ENCODE results near the gene CLCN3. TPM values are rescaled to one million over a fixed set of nuclear protein-coding genes. Genes with fewer than 3 reads are reported as not detected.

CLCN3 gene
- total RNA-seq, 3 donors from 2014 or later (not counting 1 experiment from before 2014, with no cell fraction given) = 20.7 to 26.0 (median 21.0) TPM

DNA sequence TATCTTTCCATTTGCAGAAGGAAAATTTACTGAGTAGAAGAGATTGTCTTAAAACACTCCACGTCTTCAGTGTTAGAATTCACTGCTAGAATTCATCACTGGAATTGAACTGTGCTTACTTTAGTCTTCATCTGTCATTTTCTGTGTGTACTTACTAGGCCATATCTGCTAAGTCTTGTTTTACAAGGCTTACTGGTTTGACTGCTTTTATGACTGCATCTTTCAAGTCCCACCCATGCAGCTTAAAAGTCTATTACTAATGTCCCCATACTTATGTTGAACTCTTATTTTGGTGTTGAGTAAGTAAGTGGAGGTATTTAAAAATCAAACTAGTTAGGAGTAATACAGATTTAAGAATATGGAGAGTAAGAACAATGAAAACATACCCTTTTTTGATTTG is 14.6 kb downstream of the CLCN3 start:
- DNase-seq = no peak
- H3K36me3 Mint-ChIP-seq = peaks cover 10% of the 10 kb centered on the region

DNA sequence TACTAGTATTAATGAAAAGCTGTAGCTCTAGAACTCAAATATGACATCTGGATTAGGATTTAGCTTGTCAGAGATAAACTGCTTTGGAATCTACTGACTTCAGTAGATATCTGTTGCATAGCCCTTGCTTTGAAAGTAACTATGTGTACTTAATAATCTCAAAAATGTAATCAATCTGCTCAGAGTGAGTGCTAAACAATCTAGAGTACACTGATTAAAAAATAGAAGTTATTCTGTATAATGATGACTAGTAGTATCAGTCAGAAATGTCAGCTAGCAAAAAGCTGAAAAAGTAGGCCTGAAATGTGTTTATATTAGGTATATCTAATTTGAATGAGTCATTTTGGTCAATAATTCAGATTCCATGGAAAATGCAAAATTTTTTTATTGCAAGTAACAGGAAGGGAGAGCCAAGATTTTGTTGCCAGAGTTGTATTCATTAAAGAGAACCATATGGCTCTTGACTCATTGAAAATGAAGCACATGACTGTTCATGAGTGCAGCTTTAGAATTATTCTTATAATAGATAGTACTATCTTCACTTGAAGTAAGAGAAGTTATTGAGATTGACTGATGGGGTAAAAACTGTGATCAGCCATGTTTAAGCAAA is 20.0 kb downstream of the CLCN3 start:
- no peak overlapping the region for H3K4me3 ChIP-seq (ENCODE audit: low read length)
- H3K9me3 ChIP-seq (ENCODE audit: control insufficient read depth, insufficient read depth, low read length) = no peaks in the 10 kb centered on the region
- H3K4me1 Mint-ChIP-seq = peaks cover 0 to 9% of the 10 kb centered on the region in 2 donors
- intact Hi-C loops (cut with micrococcal nuclease) = no loop called here
- no peak for ATAC-seq
- DNase-seq = no peak
- H3K4me3 Mint-ChIP-seq = no peak overlapping the region
- H3K4me1 ChIP-seq (ENCODE audit: control insufficient read depth, insufficient read depth, low read length) = no peaks in the 10 kb centered on the region
- H3K36me3 ChIP-seq (ENCODE audit: control insufficient read depth, insufficient read depth, low read length) = peaks cover 48% of the 10 kb centered on the region
- no peak overlapping the region for H3K27ac ChIP-seq (ENCODE audit: low read length)
- no peaks in the 10 kb centered on the region for H3K27me3 ChIP-seq (ENCODE audit: control insufficient read depth, insufficient read depth, low read length)
- H3K27ac Mint-ChIP-seq = peak overlapping the region in 1 of 2 donors; percentile 31
- no peaks in the 10 kb centered on the region for H3K9me3 Mint-ChIP-seq
- no peaks in the 10 kb centered on the region for H3K27me3 Mint-ChIP-seq (ENCODE audit: low read depth in 2 of 2)
- TF ChIP-seq, protein P1, sequence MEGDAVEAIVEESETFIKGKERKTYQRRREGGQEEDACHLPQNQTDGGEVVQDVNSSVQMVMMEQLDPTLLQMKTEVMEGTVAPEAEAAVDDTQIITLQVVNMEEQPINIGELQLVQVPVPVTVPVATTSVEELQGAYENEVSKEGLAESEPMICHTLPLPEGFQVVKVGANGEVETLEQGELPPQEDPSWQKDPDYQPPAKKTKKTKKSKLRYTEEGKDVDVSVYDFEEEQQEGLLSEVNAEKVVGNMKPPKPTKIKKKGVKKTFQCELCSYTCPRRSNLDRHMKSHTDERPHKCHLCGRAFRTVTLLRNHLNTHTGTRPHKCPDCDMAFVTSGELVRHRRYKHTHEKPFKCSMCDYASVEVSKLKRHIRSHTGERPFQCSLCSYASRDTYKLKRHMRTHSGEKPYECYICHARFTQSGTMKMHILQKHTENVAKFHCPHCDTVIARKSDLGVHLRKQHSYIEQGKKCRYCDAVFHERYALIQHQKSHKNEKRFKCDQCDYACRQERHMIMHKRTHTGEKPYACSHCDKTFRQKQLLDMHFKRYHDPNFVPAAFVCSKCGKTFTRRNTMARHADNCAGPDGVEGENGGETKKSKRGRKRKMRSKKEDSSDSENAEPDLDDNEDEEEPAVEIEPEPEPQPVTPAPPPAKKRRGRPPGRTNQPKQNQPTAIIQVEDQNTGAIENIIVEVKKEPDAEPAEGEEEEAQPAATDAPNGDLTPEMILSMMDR (IDR thresholded peaks at IDR 0.05) = no peak
- peaks cover 15% of the 10 kb centered on the region for H3K36me3 Mint-ChIP-seq

More for the DNA sequence above, 14.6 kb downstream of the CLCN3 start:
- TF ChIP-seq, protein P1 (IDR thresholded peaks at IDR 0.05) = no peak
- Histone ChIP-seq H3K27ac (ENCODE audit: low read length) (no peak overlapping the region), H3K9me3 (ENCODE audit: control insufficient read depth, insufficient read depth, low read length) (no peaks in the 10 kb centered on the region), H3K4me3 (ENCODE audit: low read length) (no peak overlapping the region), H3K27me3 (ENCODE audit: control insufficient read depth, insufficient read depth, low read length) (no peaks in the 10 kb centered on the region), H3K36me3 (ENCODE audit: control insufficient read depth, insufficient read depth, low read length) (peaks cover 30% of the 10 kb centered on the region), H3K4me1 (ENCODE audit: control insufficient read depth, insufficient read depth, low read length) (peaks cover 3% of the 10 kb centered on the region)
- Mint-ChIP-seq H3K27me3 (ENCODE audit: low read depth in 2 of 2) (no peaks in the 10 kb centered on the region), H3K27ac (peak overlapping the region in 1 of 2 donors; percentile 62), H3K4me3 (no peak overlapping the region), H3K9me3 (no peaks in the 10 kb centered on the region), H3K4me1 (peaks cover 15 to 18% of the 10 kb centered on the region in 2 donors)
- intact Hi-C loops (cut with micrococcal nuclease) = no loop called here
- ATAC-seq = no peak
- WGBS (ENCODE audit: insufficient coverage) = 100% methylated on average over 1 of the region's 1 CpG

DNA sequence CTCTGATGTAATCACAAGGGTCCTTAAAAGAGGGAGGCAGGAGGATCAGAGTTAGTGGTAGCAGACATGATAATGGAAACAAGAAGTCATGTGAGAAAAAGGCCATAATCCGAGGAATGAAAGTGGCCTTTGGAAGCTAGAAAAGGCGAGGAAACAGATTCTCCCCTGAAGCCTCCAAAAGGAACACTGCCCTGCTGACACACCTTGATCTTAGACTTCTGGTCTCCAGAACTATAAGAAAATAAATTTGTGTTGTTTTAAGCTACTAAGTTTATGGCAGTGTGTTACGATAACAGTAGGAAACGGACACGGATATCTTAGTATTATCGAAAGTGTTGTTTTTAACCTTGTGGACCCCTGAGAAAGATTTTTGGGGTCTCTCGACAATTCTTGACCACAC is 24.4 kb downstream of the CLCN3 start:
- H3K9me3 Mint-ChIP-seq = no peaks in the 10 kb centered on the region
- Histone ChIP-seq H3K4me3 (ENCODE audit: low read length) (no peak overlapping the region), H3K27me3 (ENCODE audit: control insufficient read depth, insufficient read depth, low read length) (no peaks in the 10 kb centered on the region), H3K4me1 (ENCODE audit: control insufficient read depth, insufficient read depth, low read length) (no peaks in the 10 kb centered on the region), H3K36me3 (ENCODE audit: control insufficient read depth, insufficient read depth, low read length) (peaks cover 22% of the 10 kb centered on the region), H3K9me3 (ENCODE audit: control insufficient read depth, insufficient read depth, low read length) (no peaks in the 10 kb centered on the region), H3K27ac (ENCODE audit: low read length) (no peak overlapping the region)
- ATAC-seq (no peak), DNase-seq (no peak)
- intact Hi-C loops (cut with micrococcal nuclease) = no loop called here
- H3K27ac Mint-ChIP-seq = no peak overlapping the region
- 97% methylated on average over 7 of the region's 7 CpGs for WGBS (ENCODE audit: insufficient coverage)
- peaks cover 0 to 5% of the 10 kb centered on the region in 2 donors for H3K4me1 Mint-ChIP-seq
- peaks cover 5% of the 10 kb centered on the region for H3K36me3 Mint-ChIP-seq
- no peaks in the 10 kb centered on the region for H3K27me3 Mint-ChIP-seq (ENCODE audit: low read depth in 2 of 2)
- TF ChIP-seq, protein P1 (IDR thresholded peaks at IDR 0.05) = no peak
- no peak overlapping the region for H3K4me3 Mint-ChIP-seq

DNA sequence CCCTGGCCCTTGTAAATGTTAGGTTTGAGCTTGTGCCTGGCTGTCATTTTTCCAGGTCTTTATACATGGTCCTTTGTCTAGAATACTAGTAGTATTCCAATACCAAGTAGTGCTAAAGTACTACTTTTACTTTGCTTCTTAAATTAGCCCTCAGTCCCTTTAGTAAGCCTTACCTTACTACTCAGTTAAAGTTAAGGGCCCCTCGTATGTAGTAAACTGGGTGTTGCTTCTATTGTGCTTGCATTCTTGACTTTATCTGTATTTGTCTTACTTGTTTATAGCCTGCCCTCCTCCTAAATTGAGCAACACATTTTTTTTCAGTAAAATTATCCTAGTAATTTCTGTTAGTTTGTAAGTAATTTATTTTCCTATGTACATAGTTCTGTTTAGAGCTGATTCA is 25.2 kb downstream of the CLCN3 start:
- ATAC-seq (no peak), DNase-seq (no peak)
- H3K9me3 Mint-ChIP-seq = no peaks in the 10 kb centered on the region
- no peaks in the 10 kb centered on the region for H3K27me3 ChIP-seq (ENCODE audit: control insufficient read depth, insufficient read depth, low read length)
- H3K27ac Mint-ChIP-seq = no peak overlapping the region
- peaks cover 5% of the 10 kb centered on the region for H3K36me3 Mint-ChIP-seq
- WGBS (ENCODE audit: insufficient coverage) = no CpG with 5 or more reads among the region's 1 CpG
- H3K27me3 Mint-ChIP-seq (ENCODE audit: low read depth in 2 of 2) = no peaks in the 10 kb centered on the region
- TF ChIP-seq, protein P1 (IDR thresholded peaks at IDR 0.05) = no peak
- no peaks in the 10 kb centered on the region for H3K4me1 ChIP-seq (ENCODE audit: control insufficient read depth, insufficient read depth, low read length)
- H3K4me3 Mint-ChIP-seq = no peak overlapping the region
- no peaks in the 10 kb centered on the region for H3K9me3 ChIP-seq (ENCODE audit: control insufficient read depth, insufficient read depth, low read length)
- peaks cover 0 to 5% of the 10 kb centered on the region in 2 donors for H3K4me1 Mint-ChIP-seq
- no peak overlapping the region for H3K4me3 ChIP-seq (ENCODE audit: low read length)
- peaks cover 14% of the 10 kb centered on the region for H3K36me3 ChIP-seq (ENCODE audit: control insufficient read depth, insufficient read depth, low read length)
- H3K27ac ChIP-seq (ENCODE audit: low read length) = no peak overlapping the region
- intact Hi-C loops (cut with micrococcal nuclease) = no loop called here
